ENCODE data around the gene PLEKHG5.

DNA sequence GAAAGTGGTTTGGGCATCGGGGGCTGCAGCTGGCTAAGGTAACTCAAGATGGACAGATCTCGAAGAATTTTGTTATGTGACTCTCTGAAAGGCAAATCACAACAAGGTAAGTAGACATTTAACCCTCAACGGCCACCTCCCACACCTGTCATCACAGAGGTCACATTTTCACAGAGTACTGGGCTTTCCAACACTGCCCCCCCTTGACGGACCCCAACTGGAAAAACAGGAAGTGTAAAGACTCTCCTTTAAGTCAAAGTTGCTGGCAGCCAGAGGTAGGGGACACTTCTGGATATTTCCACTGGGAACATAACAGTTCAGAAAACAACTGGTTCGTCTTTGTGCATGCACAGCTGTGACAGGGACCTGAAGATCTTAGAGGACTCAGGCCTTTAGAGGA, 40.5 kb upstream of the PLEKHG5 start:
- TF ChIP-seq, protein P1, sequence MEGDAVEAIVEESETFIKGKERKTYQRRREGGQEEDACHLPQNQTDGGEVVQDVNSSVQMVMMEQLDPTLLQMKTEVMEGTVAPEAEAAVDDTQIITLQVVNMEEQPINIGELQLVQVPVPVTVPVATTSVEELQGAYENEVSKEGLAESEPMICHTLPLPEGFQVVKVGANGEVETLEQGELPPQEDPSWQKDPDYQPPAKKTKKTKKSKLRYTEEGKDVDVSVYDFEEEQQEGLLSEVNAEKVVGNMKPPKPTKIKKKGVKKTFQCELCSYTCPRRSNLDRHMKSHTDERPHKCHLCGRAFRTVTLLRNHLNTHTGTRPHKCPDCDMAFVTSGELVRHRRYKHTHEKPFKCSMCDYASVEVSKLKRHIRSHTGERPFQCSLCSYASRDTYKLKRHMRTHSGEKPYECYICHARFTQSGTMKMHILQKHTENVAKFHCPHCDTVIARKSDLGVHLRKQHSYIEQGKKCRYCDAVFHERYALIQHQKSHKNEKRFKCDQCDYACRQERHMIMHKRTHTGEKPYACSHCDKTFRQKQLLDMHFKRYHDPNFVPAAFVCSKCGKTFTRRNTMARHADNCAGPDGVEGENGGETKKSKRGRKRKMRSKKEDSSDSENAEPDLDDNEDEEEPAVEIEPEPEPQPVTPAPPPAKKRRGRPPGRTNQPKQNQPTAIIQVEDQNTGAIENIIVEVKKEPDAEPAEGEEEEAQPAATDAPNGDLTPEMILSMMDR (IDR thresholded peaks at IDR 0.05 in 2 of 3, conservative IDR thresholded peaks at IDR 0.05 in 1 of 3; ENCODE audit: control insufficient read depth in 2 of 3, extremely low read depth in 1 of 3, insufficient read depth in 1 of 3, low read depth in 3 of 3, low read length in 3 of 3): no peak
- TF ChIP-seq ETV6 (conservative IDR thresholded peaks at IDR 0.05 in 1 of 2, IDR thresholded peaks at IDR 0.05 in 1 of 2; ENCODE audit: borderline replicate concordance in 1 of 2, low read depth in 1 of 2): no peak
- TF ChIP-seq, protein P2, sequence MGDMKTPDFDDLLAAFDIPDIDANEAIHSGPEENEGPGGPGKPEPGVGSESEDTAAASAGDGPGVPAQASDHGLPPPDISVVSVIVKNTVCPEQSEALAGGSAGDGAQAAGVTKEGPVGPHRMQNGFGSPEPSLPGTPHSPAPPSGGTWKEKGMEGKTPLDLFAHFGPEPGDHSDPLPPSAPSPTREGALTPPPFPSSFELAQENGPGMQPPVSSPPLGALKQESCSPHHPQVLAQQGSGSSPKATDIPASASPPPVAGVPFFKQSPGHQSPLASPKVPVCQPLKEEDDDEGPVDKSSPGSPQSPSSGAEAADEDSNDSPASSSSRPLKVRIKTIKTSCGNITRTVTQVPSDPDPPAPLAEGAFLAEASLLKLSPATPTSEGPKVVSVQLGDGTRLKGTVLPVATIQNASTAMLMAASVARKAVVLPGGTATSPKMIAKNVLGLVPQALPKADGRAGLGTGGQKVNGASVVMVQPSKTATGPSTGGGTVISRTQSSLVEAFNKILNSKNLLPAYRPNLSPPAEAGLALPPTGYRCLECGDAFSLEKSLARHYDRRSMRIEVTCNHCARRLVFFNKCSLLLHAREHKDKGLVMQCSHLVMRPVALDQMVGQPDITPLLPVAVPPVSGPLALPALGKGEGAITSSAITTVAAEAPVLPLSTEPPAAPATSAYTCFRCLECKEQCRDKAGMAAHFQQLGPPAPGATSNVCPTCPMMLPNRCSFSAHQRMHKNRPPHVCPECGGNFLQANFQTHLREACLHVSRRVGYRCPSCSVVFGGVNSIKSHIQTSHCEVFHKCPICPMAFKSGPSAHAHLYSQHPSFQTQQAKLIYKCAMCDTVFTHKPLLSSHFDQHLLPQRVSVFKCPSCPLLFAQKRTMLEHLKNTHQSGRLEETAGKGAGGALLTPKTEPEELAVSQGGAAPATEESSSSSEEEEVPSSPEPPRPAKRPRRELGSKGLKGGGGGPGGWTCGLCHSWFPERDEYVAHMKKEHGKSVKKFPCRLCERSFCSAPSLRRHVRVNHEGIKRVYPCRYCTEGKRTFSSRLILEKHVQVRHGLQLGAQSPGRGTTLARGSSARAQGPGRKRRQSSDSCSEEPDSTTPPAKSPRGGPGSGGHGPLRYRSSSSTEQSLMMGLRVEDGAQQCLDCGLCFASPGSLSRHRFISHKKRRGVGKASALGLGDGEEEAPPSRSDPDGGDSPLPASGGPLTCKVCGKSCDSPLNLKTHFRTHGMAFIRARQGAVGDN (IDR thresholded peaks at IDR 0.05): no peak
- no peak for TF ChIP-seq FOXK2 (IDR thresholded peaks at IDR 0.05)
- no peak for TF ChIP-seq EZH2 (IDR thresholded peaks at IDR 0.05; ENCODE audit: borderline replicate concordance, control insufficient read depth, low read depth, low read length)
- no peak for TF ChIP-seq ZNF207 (IDR thresholded peaks at IDR 0.05; ENCODE audit: borderline replicate concordance)
- no peak for TF ChIP-seq ASH2L (IDR thresholded peaks at IDR 0.05; ENCODE audit: borderline replicate concordance, low read depth)
- no peak for TF ChIP-seq PAX5 (IDR thresholded peaks at IDR 0.05; ENCODE audit: borderline replicate concordance, low read depth, low read length)

Measured in GM12878 (cell line).